ENCODE measurements around the gene TTC4. TPM values are rescaled to one million over a fixed set of nuclear protein-coding genes. Genes with fewer than 3 reads are reported as not detected.

The TTC4 gene
- polyA plus RNA-seq, 1 donor from 2014 or later = 21.7 TPM

DNA sequence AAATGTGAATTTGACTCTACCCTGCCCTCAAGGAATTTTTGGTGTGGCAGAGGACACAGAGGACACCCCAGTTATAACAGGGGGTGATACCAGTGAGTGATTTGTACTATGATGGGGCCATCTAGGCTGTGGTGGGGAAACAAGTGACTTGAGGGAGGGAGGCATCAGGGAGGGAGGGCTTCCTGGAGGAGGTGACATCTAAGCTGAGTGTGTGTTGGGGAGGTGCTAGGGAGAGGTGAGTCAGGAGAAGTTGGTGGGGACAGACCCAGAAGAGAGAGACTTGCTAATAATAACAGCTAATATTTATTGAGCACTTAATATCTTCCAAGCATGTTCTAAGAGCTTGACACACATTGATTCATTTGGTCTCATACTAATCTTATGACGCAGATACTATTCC, 19.9 kb upstream of the TTC4 start:
- Mint-ChIP-seq H3K27ac (no peak overlapping the region), H3K36me3 (no peaks in the 10 kb centered on the region), H3K27me3 (peaks cover 7% of the 10 kb centered on the region), H3K9me3 (no peaks in the 10 kb centered on the region), H3K4me3 (no peak overlapping the region), H3K4me1 (peaks cover 0 to 2% (median 0%) of the 10 kb centered on the region in 3 donors)

DNA sequence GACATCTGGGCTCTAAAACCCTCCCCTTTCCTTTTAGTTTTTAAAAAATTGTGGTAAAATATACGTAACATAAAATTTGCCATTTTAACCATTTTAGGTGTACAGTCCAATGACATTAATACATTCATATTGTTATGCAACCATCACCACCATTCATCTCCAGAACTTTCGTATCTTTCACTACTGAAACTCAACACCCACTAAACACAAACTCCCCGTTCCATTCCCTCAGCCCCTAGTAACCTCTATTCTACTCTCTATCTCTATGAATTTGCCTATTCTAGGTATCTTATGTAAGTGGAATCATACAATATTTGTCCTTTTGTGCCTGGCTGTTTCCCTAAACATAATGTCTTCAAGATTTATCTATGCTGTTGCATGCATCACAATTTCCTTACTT, 19.4 kb upstream of the TTC4 start:
- H3K9me3 Mint-ChIP-seq = no peaks in the 10 kb centered on the region
- H3K4me1 Mint-ChIP-seq = peaks cover 0 to 2% (median 0%) of the 10 kb centered on the region in 3 donors

DNA sequence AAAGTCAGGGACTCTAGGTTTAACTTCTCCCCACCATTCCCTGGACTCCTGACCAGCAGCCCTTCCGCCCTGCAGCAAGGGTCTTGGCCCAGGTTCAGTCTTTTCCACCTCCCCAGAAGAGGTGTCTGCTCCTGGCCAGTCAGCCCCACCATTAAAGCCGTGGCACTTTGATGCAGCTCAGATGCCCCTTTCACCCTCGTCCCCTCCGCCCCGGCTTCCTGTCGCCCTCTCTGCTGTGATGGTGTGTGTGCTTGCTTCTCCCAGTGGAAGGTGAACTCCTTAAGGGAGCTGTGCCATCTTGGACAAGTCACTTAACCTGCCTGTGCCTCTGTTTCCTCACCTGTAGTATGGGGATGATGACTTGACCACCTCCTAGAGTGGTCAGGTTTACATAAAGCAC, 17.8 kb upstream of the TTC4 start:
- H3K4me3 Mint-ChIP-seq = no peak overlapping the region

More for the DNA sequence above, 19.4 kb upstream of the TTC4 start:
- no peak overlapping the region for H3K27ac Mint-ChIP-seq
- H3K4me3 Mint-ChIP-seq = no peak overlapping the region
- H3K27me3 Mint-ChIP-seq = peaks cover 7% of the 10 kb centered on the region
- no peaks in the 10 kb centered on the region for H3K36me3 Mint-ChIP-seq

DNA sequence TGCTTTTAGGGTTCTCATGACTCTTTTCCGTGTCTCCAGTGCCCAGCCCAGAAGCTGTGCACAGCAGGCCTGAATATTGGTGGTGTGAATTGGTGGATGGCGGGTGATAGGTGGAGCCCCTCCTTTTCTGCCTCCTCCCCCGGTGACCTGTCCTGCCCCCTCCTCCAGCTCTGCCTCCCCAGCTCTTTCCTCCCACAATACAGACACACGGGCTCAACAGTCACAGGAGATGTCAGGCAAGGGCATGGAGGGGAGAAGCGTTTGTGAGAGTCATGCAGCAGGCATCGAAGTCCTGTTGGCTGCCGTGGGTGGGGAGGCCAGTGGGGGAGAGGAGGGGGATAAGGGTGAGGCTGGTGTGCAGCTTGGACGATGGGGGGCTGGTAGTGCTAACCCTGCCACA, 17.3 kb upstream of the TTC4 start:
- Mint-ChIP-seq H3K4me3 (no peak overlapping the region), H3K9me3 (no peaks in the 10 kb centered on the region), H3K27ac (no peak overlapping the region), H3K27me3 (peaks cover 10% of the 10 kb centered on the region), H3K4me1 (peaks cover 0 to 2% (median 0%) of the 10 kb centered on the region in 3 donors), H3K36me3 (peaks cover 3% of the 10 kb centered on the region)

More for the DNA sequence above, 17.8 kb upstream of the TTC4 start:
- no peaks in the 10 kb centered on the region for H3K9me3 Mint-ChIP-seq
- peaks cover 10% of the 10 kb centered on the region for H3K27me3 Mint-ChIP-seq
- H3K4me1 Mint-ChIP-seq = peaks cover 0 to 2% (median 0%) of the 10 kb centered on the region in 3 donors
- H3K36me3 Mint-ChIP-seq = peaks cover 3% of the 10 kb centered on the region
- H3K27ac Mint-ChIP-seq = no peak overlapping the region

DNA sequence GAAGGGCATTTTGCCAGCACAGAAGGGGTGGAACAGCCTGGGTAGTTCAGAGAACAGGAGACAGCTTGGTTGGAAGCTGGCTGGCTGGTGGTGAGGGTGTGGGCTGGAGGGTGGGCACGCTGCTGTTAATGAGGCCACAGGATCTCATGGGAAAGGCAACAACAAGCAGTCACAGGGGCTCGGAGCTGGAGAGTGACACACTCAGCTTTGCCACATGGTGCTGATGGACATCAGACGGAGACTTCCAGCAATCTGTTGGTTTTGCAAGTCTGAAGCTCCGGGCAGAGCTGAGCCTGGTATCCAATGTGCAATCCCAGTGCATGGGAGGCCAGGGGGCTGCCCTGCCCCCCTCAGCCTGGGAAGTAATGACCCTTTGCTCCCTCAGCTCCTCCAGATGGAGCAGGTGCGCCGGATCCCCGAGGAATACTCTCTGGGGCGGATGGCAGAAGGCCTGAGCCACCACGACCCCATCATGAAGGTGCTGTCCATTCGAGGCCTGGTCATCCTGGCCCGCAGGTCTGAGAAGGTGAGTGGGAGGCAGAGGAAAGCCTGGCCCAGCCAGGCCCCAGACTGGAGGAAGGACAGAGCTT, 15.6 kb upstream of the TTC4 start:
- H3K9me3 Mint-ChIP-seq = no peaks in the 10 kb centered on the region
- peaks cover 3% of the 10 kb centered on the region for H3K36me3 Mint-ChIP-seq
- no peak overlapping the region for H3K27ac Mint-ChIP-seq
- peaks cover 8% of the 10 kb centered on the region for H3K27me3 Mint-ChIP-seq
- no peak overlapping the region for H3K4me3 Mint-ChIP-seq
- peaks cover 0 to 2% (median 0%) of the 10 kb centered on the region in 3 donors for H3K4me1 Mint-ChIP-seq

DNA sequence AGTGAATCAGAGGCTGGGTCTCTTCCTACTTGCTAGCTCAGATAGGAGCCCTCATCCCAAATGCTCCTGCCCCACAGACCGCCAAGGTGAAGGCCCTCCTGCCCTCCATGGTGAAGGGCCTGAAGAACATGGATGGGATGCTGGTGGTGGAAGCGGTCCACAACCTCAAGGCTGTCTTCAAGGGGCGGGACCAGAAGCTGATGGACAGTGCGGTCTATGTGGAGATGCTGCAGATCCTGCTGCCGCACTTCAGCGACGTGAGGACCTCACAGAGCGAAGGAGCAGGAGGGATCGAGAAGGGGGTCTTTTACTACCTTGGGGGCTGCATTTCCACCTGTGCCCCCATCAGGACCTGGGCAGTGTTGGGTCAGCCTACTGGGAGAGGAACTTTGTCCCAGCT, 14.6 kb upstream of the TTC4 start:
- peaks cover 0 to 2% (median 0%) of the 10 kb centered on the region in 3 donors for H3K4me1 Mint-ChIP-seq
- peaks cover 5% of the 10 kb centered on the region for H3K36me3 Mint-ChIP-seq
- H3K27ac Mint-ChIP-seq = no peak overlapping the region
- no peak overlapping the region for H3K4me3 Mint-ChIP-seq
- no peaks in the 10 kb centered on the region for H3K9me3 Mint-ChIP-seq
- H3K27me3 Mint-ChIP-seq = peaks cover 7% of the 10 kb centered on the region

GRCh38 chr1:54701996-54702395, 13.7 kb upstream of the TTC4 start:
- Mint-ChIP-seq H3K27ac (no peak overlapping the region), H3K27me3 (peaks cover 8% of the 10 kb centered on the region), H3K9me3 (no peaks in the 10 kb centered on the region), H3K4me1 (no peaks in the 10 kb centered on the region), H3K4me3 (no peak overlapping the region), H3K36me3 (peaks cover 5% of the 10 kb centered on the region)

GRCh38 chr1:54703471-54703870, 12.2 kb upstream of the TTC4 start:
- no peaks in the 10 kb centered on the region for H3K9me3 Mint-ChIP-seq
- H3K27ac Mint-ChIP-seq = no peak overlapping the region
- H3K4me1 Mint-ChIP-seq = no peaks in the 10 kb centered on the region
- no peak overlapping the region for H3K4me3 Mint-ChIP-seq
- H3K27me3 Mint-ChIP-seq = peaks cover 14% of the 10 kb centered on the region
- peaks cover 5% of the 10 kb centered on the region for H3K36me3 Mint-ChIP-seq

GRCh38 chr1:54705153-54705552, 10.5 kb upstream of the TTC4 start:
- Mint-ChIP-seq H3K27ac (no peak overlapping the region), H3K4me1 (no peaks in the 10 kb centered on the region), H3K9me3 (no peaks in the 10 kb centered on the region), H3K27me3 (peaks cover 17% of the 10 kb centered on the region), H3K36me3 (peaks cover 5% of the 10 kb centered on the region), H3K4me3 (no peak overlapping the region)

- Mint-ChIP-seq H3K9me3 (no peaks in the 10 kb centered on the region), H3K27me3 (peaks cover 17% of the 10 kb centered on the region), H3K27ac (no peak overlapping the region), H3K36me3 (peaks cover 5% of the 10 kb centered on the region), H3K4me1 (no peaks in the 10 kb centered on the region), H3K4me3 (no peak overlapping the region)
These were observed 9.2 kb upstream of the TTC4 start for GRCh38 chr1:54706419-54706818.

DNA sequence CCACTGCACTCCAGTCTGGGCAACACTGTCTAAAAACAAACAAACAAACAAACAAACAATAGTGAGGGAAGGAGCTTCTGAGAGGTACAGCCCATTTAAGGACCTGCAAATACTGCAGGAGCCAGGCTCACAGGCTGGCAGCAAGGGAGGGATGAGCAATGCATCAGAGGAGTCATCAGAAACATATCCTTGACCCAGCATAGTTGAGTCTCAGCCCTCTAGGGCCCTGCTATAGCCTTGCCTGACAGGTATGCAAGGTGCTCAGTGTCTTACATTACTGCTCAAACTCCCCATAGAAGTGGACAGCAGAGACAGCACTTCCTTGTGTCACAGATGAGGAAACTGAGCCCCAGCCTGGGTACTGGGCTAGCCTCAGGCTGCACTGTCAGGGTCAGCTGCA, 7.3 kb upstream of the TTC4 start:
- no peaks in the 10 kb centered on the region for H3K9me3 Mint-ChIP-seq
- no peak overlapping the region for H3K27ac Mint-ChIP-seq
- peaks cover 13% of the 10 kb centered on the region for H3K27me3 Mint-ChIP-seq
- peaks cover 0 to 3% (median 2%) of the 10 kb centered on the region in 3 donors for H3K4me1 Mint-ChIP-seq
- H3K4me3 Mint-ChIP-seq = peak overlapping the region in 1 of 4 donors; percentile 68
- peaks cover 2% of the 10 kb centered on the region for H3K36me3 Mint-ChIP-seq

- no peaks in the 10 kb centered on the region for H3K9me3 Mint-ChIP-seq
- no peak overlapping the region for H3K4me3 Mint-ChIP-seq
- no peak overlapping the region for H3K27ac Mint-ChIP-seq
- peaks cover 0 to 3% (median 2%) of the 10 kb centered on the region in 3 donors for H3K4me1 Mint-ChIP-seq
- H3K36me3 Mint-ChIP-seq = peaks cover 2% of the 10 kb centered on the region
- H3K27me3 Mint-ChIP-seq = peaks cover 13% of the 10 kb centered on the region
These were observed 5.9 kb upstream of the TTC4 start for GRCh38 chr1:54709547-54710292.

- Mint-ChIP-seq H3K4me3 (no peak overlapping the region), H3K36me3 (no peaks in the 10 kb centered on the region), H3K9me3 (no peaks in the 10 kb centered on the region)
These were observed 5.2 kb upstream of the TTC4 start for GRCh38 chr1:54710434-54710833.

GRCh38 chr1:54710841-54711240, 4.8 kb upstream of the TTC4 start:
- H3K27me3 Mint-ChIP-seq = peaks cover 13% of the 10 kb centered on the region
- H3K4me3 Mint-ChIP-seq = no peak overlapping the region
- H3K4me1 Mint-ChIP-seq = peaks cover 5 to 6% (median 6%) of the 10 kb centered on the region in 3 donors
- no peaks in the 10 kb centered on the region for H3K36me3 Mint-ChIP-seq
- H3K27ac Mint-ChIP-seq = peak overlapping the region in 1 of 3 donors; percentile 43
- H3K9me3 Mint-ChIP-seq = no peaks in the 10 kb centered on the region

More at GRCh38 chr1:54710434-54710833, 5.2 kb upstream of the TTC4 start:
- H3K4me1 Mint-ChIP-seq = peaks cover 4 to 5% (median 5%) of the 10 kb centered on the region in 3 donors
- H3K27ac Mint-ChIP-seq = no peak overlapping the region
- H3K27me3 Mint-ChIP-seq = peaks cover 13% of the 10 kb centered on the region

DNA sequence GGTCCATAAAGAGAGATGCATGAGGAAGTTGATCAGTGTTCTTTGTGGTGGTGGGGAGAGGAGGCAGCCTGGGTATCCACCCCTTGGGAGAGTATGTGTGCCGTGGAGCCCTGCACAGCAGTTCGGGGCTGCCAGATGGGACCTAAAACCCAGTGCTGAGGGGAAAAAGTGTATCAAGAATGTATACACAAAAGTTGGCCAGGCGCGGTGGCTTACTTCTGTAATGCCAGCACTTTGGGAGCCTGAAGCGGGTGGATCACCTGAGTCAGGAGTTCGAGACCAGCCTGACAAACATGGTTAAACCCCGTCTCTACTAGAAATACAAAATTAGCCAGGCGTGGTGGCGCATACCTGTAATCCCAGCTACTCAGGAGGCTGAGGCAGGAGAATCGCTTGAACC, 4.1 kb upstream of the TTC4 start:
- no peaks in the 10 kb centered on the region for H3K36me3 Mint-ChIP-seq
- no peaks in the 10 kb centered on the region for H3K9me3 Mint-ChIP-seq
- peaks cover 10 to 13% (median 11%) of the 10 kb centered on the region in 3 donors for H3K4me1 Mint-ChIP-seq
- H3K27me3 Mint-ChIP-seq = peaks cover 12% of the 10 kb centered on the region
- H3K4me3 Mint-ChIP-seq = no peak overlapping the region
- peak overlapping the region in 1 of 3 donors; percentile 43 for H3K27ac Mint-ChIP-seq

Data from IgD-negative memory B cell (primary cell).